Keratinocyte (primary cell): ENCODE data around the gene PARD6G.

Source experiments
- CTCF ChIP-seq, 3 experiments: IDR thresholded peaks in 1 of 3; conservative IDR thresholded peaks in 1 of 3; optimal IDR thresholded peaks in 1 of 3; 2 replicates in 2 of 3; 3 replicates in 1 of 3; pipeline versions ENCODE3 to v1.5.1; 2011; ENCODE audit warnings: low read length in 3 of 3, mild to moderate bottlenecking in 3 of 3, moderate library complexity in 2 of 3, control low read depth in 1 of 3, inconsistent platforms in 1 of 3; ENCODE audit not compliant: insufficient read depth in 2 of 3; ENCODE audit errors: extremely low read depth in 1 of 3
- EZH2 ChIP-seq: IDR thresholded peaks from one replicate; pipeline ENCODE4 v1.6.1; 2012; ENCODE audit warnings: inconsistent platforms, mild to moderate bottlenecking, low read length, moderate library complexity

GRCh38 chr18:80213182-80213581, 34.1 kb downstream of the PARD6G start:
- no peak for TF ChIP-seq CTCF (optimal IDR thresholded peaks at IDR 0.05 in 1 of 3, IDR thresholded peaks at IDR 0.05 in 1 of 3, conservative IDR thresholded peaks at IDR 0.05 in 1 of 3; ENCODE audit: extremely low read depth in 1 of 3, insufficient read depth in 2 of 3, low read length in 3 of 3)
- no peak for TF ChIP-seq EZH2
